ENCODE data around the gene ABCD2.
"Not testable (repeated sequence)": the region's sequence is repeated elsewhere in the genome, so short reads cannot be mapped to it uniquely, and the experiment has no call there.

Gene ABCD2

GRCh38 chr12:39612250-39612649 lies 7.4 kb downstream of the ABCD2 start:
- DNase-seq (ENCODE audit: low read depth, low spot score): no peak

- no peak for DNase-seq (ENCODE audit: low read depth, low spot score)
Measured at GRCh38 chr12:39611818-39612217, 7.8 kb downstream of the ABCD2 start.

GRCh38 chr12:39610436-39611025 lies 9.1 kb downstream of the ABCD2 start:
- DNase-seq (ENCODE audit: low read depth, low spot score): no peak

- DNase-seq (ENCODE audit: low read depth, low spot score): no peak
Measured at GRCh38 chr12:39606712-39607423, 12.7 kb downstream of the ABCD2 start.

GRCh38 chr12:39605996-39606395 lies 13.6 kb downstream of the ABCD2 start:
- no peak for DNase-seq (ENCODE audit: low read depth, low spot score)

- no peak for DNase-seq (ENCODE audit: low read depth, low spot score)
Measured at GRCh38 chr12:39605501-39605900, 14.1 kb downstream of the ABCD2 start.

GRCh38 chr12:39603065-39603464 lies 16.5 kb downstream of the ABCD2 start:
- no peak for DNase-seq (ENCODE audit: low read depth, low spot score)

GRCh38 chr12:39601951-39602350 lies 17.7 kb downstream of the ABCD2 start:
- DNase-seq (ENCODE audit: low read depth, low spot score): not testable (repeated sequence)

GRCh38 chr12:39595928-39596327 lies 23.7 kb downstream of the ABCD2 start:
- no peak for DNase-seq (ENCODE audit: low read depth, low spot score)

- no peak for DNase-seq (ENCODE audit: low read depth, low spot score)
Measured at GRCh38 chr12:39592295-39592694, 27.3 kb downstream of the ABCD2 start.

GRCh38 chr12:39588348-39588747 lies 31.3 kb downstream of the ABCD2 start:
- DNase-seq (ENCODE audit: low read depth, low spot score): no peak

GRCh38 chr12:39587225-39587624 lies 32.4 kb downstream of the ABCD2 start:
- no peak for DNase-seq (ENCODE audit: low read depth, low spot score)

- no peak for DNase-seq (ENCODE audit: low read depth, low spot score)
Measured at GRCh38 chr12:39586816-39587215, 32.8 kb downstream of the ABCD2 start.

GRCh38 chr12:39581592-39581991 lies 38.0 kb downstream of the ABCD2 start:
- DNase-seq (ENCODE audit: low read depth, low spot score): no peak

GRCh38 chr12:39575498-39575875 lies 44.1 kb downstream of the ABCD2 start:
- no peak for DNase-seq (ENCODE audit: low read depth, low spot score)

- no peak for DNase-seq (ENCODE audit: low read depth, low spot score)
Measured at GRCh38 chr12:39574785-39575497, 44.7 kb downstream of the ABCD2 start.

- no peak for DNase-seq (ENCODE audit: low read depth, low spot score)
Measured at GRCh38 chr12:39574378-39574777, 45.2 kb downstream of the ABCD2 start.

- no peak for DNase-seq (ENCODE audit: low read depth, low spot score)
Measured at GRCh38 chr12:39573971-39574370, 45.6 kb downstream of the ABCD2 start.

- DNase-seq (ENCODE audit: low read depth, low spot score): no peak
Measured at GRCh38 chr12:39572551-39572950, 47.1 kb downstream of the ABCD2 start.

- DNase-seq (ENCODE audit: low read depth, low spot score): no peak
Measured at GRCh38 chr12:39571351-39571750, 48.3 kb downstream of the ABCD2 start.

GRCh38 chr12:39553476-39553875 lies 66.1 kb downstream of the ABCD2 start:
- no peak for DNase-seq (ENCODE audit: low read depth, low spot score)

- not testable (repeated sequence) for DNase-seq (ENCODE audit: low read depth, low spot score)
Measured at GRCh38 chr12:39544211-39544610, 75.4 kb downstream of the ABCD2 start.

- no peak for DNase-seq (ENCODE audit: low read depth, low spot score)
Measured at GRCh38 chr12:39541471-39541870, 78.1 kb downstream of the ABCD2 start.
